ENCODE data around the gene TADA2A. TPM values are rescaled to one million over a fixed set of nuclear protein-coding genes. Genes with fewer than 3 reads are reported as not detected.

The TADA2A gene
- total and polyA plus RNA-seq, 8 donors = 5.2 to 11.9 (median 9.4) TPM

- Histone ChIP-seq H3K27ac (no peak overlapping the region), H3K36me3 (no peaks in the 10 kb centered on the region), H3K4me1 (peaks cover 0 to 2% (median 0%) of the 10 kb centered on the region in 3 donors), H3K27me3 (no peaks in the 10 kb centered on the region), H3K4me3 (no peak overlapping the region), H3K9me3 (no peaks in the 10 kb centered on the region)
- FAIRE-seq (no peak), DNase-seq (no peak), ATAC-seq (no peak)
- TF ChIP-seq, protein P1, sequence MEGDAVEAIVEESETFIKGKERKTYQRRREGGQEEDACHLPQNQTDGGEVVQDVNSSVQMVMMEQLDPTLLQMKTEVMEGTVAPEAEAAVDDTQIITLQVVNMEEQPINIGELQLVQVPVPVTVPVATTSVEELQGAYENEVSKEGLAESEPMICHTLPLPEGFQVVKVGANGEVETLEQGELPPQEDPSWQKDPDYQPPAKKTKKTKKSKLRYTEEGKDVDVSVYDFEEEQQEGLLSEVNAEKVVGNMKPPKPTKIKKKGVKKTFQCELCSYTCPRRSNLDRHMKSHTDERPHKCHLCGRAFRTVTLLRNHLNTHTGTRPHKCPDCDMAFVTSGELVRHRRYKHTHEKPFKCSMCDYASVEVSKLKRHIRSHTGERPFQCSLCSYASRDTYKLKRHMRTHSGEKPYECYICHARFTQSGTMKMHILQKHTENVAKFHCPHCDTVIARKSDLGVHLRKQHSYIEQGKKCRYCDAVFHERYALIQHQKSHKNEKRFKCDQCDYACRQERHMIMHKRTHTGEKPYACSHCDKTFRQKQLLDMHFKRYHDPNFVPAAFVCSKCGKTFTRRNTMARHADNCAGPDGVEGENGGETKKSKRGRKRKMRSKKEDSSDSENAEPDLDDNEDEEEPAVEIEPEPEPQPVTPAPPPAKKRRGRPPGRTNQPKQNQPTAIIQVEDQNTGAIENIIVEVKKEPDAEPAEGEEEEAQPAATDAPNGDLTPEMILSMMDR (IDR thresholded peaks at IDR 0.05) = no peak
- intact Hi-C loops (cut with DNase I) = loop anchor here in 1 of 3 donors (5.0 kb wide), 1 partner anchor 38 kb away; no protein-coding TSS in a partner anchor
- 83 to 86% methylated on average over 8 of the region's 8 CpGs for WGBS, 2 donors
Observed at GRCh38 chr17:37494971-37495370, 88.3 kb downstream of the TADA2A start.

- TF ChIP-seq, protein P1 (IDR thresholded peaks at IDR 0.05) = no peak
- ATAC-seq (no peak), DNase-seq (no peak), FAIRE-seq (no peak)
- H3K9me3 ChIP-seq = no peaks in the 10 kb centered on the region
- H3K4me1 ChIP-seq = peaks cover 0 to 9% (median 5%) of the 10 kb centered on the region in 3 donors
- no peaks in the 10 kb centered on the region for H3K27me3 ChIP-seq
- intact Hi-C loops (cut with DNase I) = no loop called here
- H3K36me3 ChIP-seq = no peaks in the 10 kb centered on the region
- no peak overlapping the region for H3K27ac ChIP-seq
- H3K4me3 ChIP-seq = no peak overlapping the region
Observed at GRCh38 chr17:37500378-37500777, 93.7 kb downstream of the TADA2A start.

GRCh38 chr17:37502009-37502936 lies 95.6 kb downstream of the TADA2A start:
- H3K27me3 ChIP-seq = no peaks in the 10 kb centered on the region
- ATAC-seq (peak in 2 of 4 donors; percentile 26 to 29), FAIRE-seq (no peak), DNase-seq (no peak)
- H3K4me3 ChIP-seq = no peak overlapping the region
- H3K4me1 ChIP-seq = peaks cover 0 to 9% (median 5%) of the 10 kb centered on the region in 3 donors
- TF ChIP-seq, protein P1 (IDR thresholded peaks at IDR 0.05) = no peak
- WGBS, 2 donors = 83% methylated on average over 10 of the region's 10 CpGs
- H3K27ac ChIP-seq = no peak overlapping the region
- intact Hi-C loops (cut with DNase I) = no loop called here
- no peaks in the 10 kb centered on the region for H3K9me3 ChIP-seq
- H3K36me3 ChIP-seq = no peaks in the 10 kb centered on the region

DNA sequence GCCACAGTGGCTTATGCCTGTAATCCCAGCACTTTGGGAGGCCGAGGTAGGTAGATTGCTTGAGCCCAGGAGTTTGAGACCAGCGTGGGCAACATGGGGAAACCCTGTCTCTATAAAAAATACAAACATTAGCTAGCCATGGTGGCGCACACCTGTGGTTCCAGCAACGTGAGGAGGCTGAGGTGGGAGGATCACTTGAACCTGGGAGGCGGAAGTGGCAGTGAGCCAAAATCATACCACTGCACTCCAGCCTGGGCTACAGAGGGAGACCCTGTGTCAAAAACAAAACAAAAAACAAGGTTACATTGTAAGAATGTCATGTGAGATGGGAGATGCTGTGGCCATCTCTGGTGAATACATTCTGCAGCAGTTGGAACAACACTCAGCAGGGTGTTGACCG lies 96.5 kb downstream of the TADA2A start:
- 95% methylated on average over 6 of the region's 6 CpGs for WGBS, 2 donors
- TF ChIP-seq, protein P1 (IDR thresholded peaks at IDR 0.05) = no peak

GRCh38 chr17:37505333-37505732 lies 98.6 kb downstream of the TADA2A start:
- Histone ChIP-seq H3K27me3 (no peaks in the 10 kb centered on the region), H3K4me3 (no peak overlapping the region), H3K27ac (no peak overlapping the region), H3K36me3 (no peaks in the 10 kb centered on the region), H3K9me3 (no peaks in the 10 kb centered on the region), H3K4me1 (peaks cover 0 to 9% (median 4%) of the 10 kb centered on the region in 3 donors)
- intact Hi-C loops (cut with DNase I) = no loop called here
- 87 to 88% methylated on average over 3 of the region's 3 CpGs for WGBS, 2 donors
- FAIRE-seq = no peak
- no peak for DNase-seq
- TF ChIP-seq, protein P1 (IDR thresholded peaks at IDR 0.05) = no peak
- no peak for ATAC-seq

More for the DNA sequence above, 96.5 kb downstream of the TADA2A start:
- no peak for FAIRE-seq
- Histone ChIP-seq H3K4me3 (no peak overlapping the region), H3K27me3 (no peaks in the 10 kb centered on the region), H3K4me1 (peaks cover 0 to 9% (median 5%) of the 10 kb centered on the region in 3 donors), H3K27ac (no peak overlapping the region), H3K36me3 (no peaks in the 10 kb centered on the region), H3K9me3 (no peaks in the 10 kb centered on the region)
- no peak for DNase-seq
- no peak for ATAC-seq
- intact Hi-C loops (cut with DNase I) = no loop called here

Data from pancreas (tissue), 10 donors.